GM19035 (cell line): ENCODE results near the gene ZNF133.

Experiments used
- ATAC-seq: cut with Tn5 transposase; IDR thresholded peaks from one replicate; pipeline ENCODE4 v1.9.1; 2021; ENCODE audit not compliant: unreplicated experiment

Gene ZNF133

GRCh38 chr20:18360635-18361034 is 72.3 kb downstream of the ZNF133 start:
- ATAC-seq: no peak

GRCh38 chr20:18361678-18362077 is 73.4 kb downstream of the ZNF133 start:
- no peak for ATAC-seq

- ATAC-seq: no peak
These were observed 74.6 kb downstream of the ZNF133 start for GRCh38 chr20:18362916-18363315.

- no peak for ATAC-seq
These were observed 75.4 kb downstream of the ZNF133 start for GRCh38 chr20:18363708-18364107.

GRCh38 chr20:18364768-18365167 is 76.4 kb downstream of the ZNF133 start:
- ATAC-seq: no peak
